ENCODE measurements around the gene KBTBD4.

DNA sequence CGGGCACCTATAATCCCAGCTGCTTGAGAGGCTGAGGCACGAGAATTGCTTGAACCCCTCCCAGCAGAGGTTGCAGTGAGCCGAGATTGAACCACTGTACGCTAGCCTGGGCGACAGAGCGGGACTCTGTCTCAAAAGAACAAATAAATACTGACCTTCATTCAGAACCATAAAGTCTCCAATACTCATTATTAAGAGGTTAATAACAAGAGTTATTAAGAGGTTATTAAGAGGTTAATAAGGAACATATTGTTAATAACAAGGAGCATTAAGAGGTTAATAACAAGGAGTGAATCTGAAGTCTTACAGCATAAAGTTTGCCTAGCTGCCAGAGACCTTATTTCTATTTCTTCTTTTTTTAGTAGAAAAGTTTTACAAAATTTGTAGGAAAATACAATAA lies 33.5 kb downstream of the KBTBD4 start:
- TF ChIP-seq, protein P1, sequence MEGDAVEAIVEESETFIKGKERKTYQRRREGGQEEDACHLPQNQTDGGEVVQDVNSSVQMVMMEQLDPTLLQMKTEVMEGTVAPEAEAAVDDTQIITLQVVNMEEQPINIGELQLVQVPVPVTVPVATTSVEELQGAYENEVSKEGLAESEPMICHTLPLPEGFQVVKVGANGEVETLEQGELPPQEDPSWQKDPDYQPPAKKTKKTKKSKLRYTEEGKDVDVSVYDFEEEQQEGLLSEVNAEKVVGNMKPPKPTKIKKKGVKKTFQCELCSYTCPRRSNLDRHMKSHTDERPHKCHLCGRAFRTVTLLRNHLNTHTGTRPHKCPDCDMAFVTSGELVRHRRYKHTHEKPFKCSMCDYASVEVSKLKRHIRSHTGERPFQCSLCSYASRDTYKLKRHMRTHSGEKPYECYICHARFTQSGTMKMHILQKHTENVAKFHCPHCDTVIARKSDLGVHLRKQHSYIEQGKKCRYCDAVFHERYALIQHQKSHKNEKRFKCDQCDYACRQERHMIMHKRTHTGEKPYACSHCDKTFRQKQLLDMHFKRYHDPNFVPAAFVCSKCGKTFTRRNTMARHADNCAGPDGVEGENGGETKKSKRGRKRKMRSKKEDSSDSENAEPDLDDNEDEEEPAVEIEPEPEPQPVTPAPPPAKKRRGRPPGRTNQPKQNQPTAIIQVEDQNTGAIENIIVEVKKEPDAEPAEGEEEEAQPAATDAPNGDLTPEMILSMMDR (IDR thresholded peaks at IDR 0.05), result no peak
- TF ChIP-seq, protein P2, sequence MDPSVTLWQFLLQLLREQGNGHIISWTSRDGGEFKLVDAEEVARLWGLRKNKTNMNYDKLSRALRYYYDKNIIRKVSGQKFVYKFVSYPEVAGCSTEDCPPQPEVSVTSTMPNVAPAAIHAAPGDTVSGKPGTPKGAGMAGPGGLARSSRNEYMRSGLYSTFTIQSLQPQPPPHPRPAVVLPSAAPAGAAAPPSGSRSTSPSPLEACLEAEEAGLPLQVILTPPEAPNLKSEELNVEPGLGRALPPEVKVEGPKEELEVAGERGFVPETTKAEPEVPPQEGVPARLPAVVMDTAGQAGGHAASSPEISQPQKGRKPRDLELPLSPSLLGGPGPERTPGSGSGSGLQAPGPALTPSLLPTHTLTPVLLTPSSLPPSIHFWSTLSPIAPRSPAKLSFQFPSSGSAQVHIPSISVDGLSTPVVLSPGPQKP (IDR thresholded peaks at IDR 0.05; ENCODE audit: low read depth, low read length), result no peak
- TF ChIP-seq FOSB (CRISPR knock-in tag; IDR thresholded peaks at IDR 0.05) (no peak), NFE2L2 (conservative IDR thresholded peaks at IDR 0.05; ENCODE audit: low read length) (no peak), RARB (CRISPR knock-in tag; IDR thresholded peaks at IDR 0.05) (no peak), PHF8 (IDR thresholded peaks at IDR 0.05; ENCODE audit: borderline replicate concordance, low read depth) (no peak), EP300 (IDR thresholded peaks at IDR 0.05) (no peak), RFX5 (IDR thresholded peaks at IDR 0.05) (no peak)
- TF ChIP-seq, protein P3, sequence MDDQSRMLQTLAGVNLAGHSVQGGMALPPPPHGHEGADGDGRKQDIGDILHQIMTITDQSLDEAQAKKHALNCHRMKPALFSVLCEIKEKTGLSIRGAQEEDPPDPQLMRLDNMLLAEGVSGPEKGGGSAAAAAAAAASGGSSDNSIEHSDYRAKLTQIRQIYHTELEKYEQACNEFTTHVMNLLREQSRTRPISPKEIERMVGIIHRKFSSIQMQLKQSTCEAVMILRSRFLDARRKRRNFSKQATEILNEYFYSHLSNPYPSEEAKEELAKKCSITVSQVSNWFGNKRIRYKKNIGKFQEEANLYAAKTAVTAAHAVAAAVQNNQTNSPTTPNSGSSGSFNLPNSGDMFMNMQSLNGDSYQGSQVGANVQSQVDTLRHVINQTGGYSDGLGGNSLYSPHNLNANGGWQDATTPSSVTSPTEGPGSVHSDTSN (IDR thresholded peaks at IDR 0.05), result no peak
- TF ChIP-seq, protein P4, sequence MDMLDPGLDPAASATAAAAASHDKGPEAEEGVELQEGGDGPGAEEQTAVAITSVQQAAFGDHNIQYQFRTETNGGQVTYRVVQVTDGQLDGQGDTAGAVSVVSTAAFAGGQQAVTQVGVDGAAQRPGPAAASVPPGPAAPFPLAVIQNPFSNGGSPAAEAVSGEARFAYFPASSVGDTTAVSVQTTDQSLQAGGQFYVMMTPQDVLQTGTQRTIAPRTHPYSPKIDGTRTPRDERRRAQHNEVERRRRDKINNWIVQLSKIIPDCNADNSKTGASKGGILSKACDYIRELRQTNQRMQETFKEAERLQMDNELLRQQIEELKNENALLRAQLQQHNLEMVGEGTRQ (IDR thresholded peaks at IDR 0.05), result no peak
